ENCODE measurements around the gene OR6B3.
"Not testable (repeated sequence)": the region's sequence is repeated elsewhere in the genome, so short reads cannot be mapped to it uniquely, and the experiment has no call there.

The OR6B3 gene

DNA sequence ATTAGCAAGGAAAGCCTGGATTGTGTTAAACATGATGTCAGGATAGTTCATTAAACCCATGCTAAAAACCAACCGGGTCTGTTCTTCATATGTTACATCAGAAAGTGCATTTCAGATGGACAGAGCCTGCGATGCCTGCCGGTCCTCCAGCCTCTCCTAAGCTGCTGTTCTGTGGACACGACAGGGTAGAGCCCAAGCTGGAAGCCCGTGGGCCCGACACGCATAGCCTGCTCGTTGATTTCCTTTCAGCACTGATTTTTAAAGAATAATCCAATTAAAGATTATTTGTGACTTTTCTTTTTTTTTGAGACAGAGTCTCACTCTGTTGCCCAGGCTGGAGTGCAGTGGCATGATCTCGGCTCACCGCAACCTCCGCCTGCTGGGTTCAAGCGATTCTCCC is 797 bp downstream of the OR6B3 start:
- TF ChIP-seq EZH2 (IDR thresholded peaks at IDR 0.05) (no peak), POLR2AphosphoS5 (IDR thresholded peaks at IDR 0.05; ENCODE audit: borderline replicate concordance, low read depth, low read length) (no peak), FOXP2 (optimal IDR thresholded peaks at IDR 0.05; ENCODE audit: control extremely low read depth, extremely low read length, insufficient read depth) (no peak)
- no peaks in the 10 kb centered on the region for H3K9me3 ChIP-seq (ENCODE audit: low read depth, low read length)
- H3K9ac ChIP-seq (ENCODE audit: insufficient read length) = no peak overlapping the region
- H3K4me3 ChIP-seq = no peak overlapping the region
- DNase-seq (ENCODE audit: low read depth, low spot score) = no peak
- no peak overlapping the region for H3K27ac ChIP-seq
- H3K36me3 ChIP-seq (ENCODE audit: insufficient read depth, low read length) = no peaks in the 10 kb centered on the region

DNA sequence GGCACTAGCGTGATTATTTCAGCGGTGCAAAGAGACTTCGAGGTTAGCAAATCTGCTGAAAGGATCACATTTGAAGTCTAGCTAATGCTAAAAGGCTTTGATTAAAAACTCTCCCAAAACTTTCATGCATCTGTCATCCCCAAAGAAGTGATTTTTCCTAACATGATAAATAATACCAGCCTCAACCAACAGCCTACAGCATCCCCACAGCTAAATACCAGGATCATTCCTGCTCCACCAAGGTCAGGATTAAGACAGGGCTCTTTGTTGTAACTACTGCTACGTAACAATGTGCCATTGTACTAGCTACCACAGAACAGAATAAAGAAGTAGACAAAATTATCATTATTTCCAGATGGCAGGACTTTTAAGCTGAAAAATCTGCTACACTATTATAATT is 1.6 kb downstream of the OR6B3 start:
- H3K9me3 ChIP-seq (ENCODE audit: low read depth, low read length) = no peaks in the 10 kb centered on the region
- no peak overlapping the region for H3K9ac ChIP-seq (ENCODE audit: insufficient read length)
- DNase-seq (ENCODE audit: low read depth, low spot score) = no peak
- no peak overlapping the region for H3K27ac ChIP-seq
- no peak for TF ChIP-seq FOXP2 (optimal IDR thresholded peaks at IDR 0.05; ENCODE audit: control extremely low read depth, extremely low read length, insufficient read depth)
- TF ChIP-seq EZH2 (IDR thresholded peaks at IDR 0.05) = no peak
- TF ChIP-seq POLR2AphosphoS5 (IDR thresholded peaks at IDR 0.05; ENCODE audit: borderline replicate concordance, low read depth, low read length) = no peak
- no peaks in the 10 kb centered on the region for H3K36me3 ChIP-seq (ENCODE audit: insufficient read depth, low read length)
- H3K4me3 ChIP-seq = no peak overlapping the region

DNA sequence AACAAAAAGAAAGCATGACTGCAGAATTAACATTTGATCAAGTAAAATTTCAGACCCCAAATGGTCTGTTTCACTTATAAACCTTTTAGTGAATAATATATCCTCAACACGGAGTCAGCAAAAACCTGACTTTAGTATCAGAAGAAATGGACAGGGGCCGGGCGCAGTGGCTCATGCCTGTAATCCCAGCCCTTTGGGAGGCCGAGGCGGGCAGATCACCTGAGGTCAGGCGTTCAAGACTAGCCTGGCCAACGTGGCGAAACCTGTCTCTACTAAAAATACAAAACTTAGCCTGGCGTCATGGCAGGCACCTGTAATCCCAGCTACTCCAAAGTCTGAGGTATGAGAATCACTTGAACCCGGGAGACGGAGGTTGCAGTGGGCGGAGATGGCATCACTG is 3.0 kb downstream of the OR6B3 start:
- H3K36me3 ChIP-seq (ENCODE audit: insufficient read depth, low read length) = no peaks in the 10 kb centered on the region
- DNase-seq (ENCODE audit: low read depth, low spot score) = no peak
- H3K4me3 ChIP-seq = no peak overlapping the region
- no peak for TF ChIP-seq POLR2AphosphoS5 (IDR thresholded peaks at IDR 0.05; ENCODE audit: borderline replicate concordance, low read depth, low read length)
- no peak for TF ChIP-seq FOXP2 (optimal IDR thresholded peaks at IDR 0.05; ENCODE audit: control extremely low read depth, extremely low read length, insufficient read depth)
- no peak for TF ChIP-seq EZH2 (IDR thresholded peaks at IDR 0.05)
- H3K9me3 ChIP-seq (ENCODE audit: low read depth, low read length) = no peaks in the 10 kb centered on the region
- H3K9ac ChIP-seq (ENCODE audit: insufficient read length) = no peak overlapping the region
- no peak overlapping the region for H3K27ac ChIP-seq

DNA sequence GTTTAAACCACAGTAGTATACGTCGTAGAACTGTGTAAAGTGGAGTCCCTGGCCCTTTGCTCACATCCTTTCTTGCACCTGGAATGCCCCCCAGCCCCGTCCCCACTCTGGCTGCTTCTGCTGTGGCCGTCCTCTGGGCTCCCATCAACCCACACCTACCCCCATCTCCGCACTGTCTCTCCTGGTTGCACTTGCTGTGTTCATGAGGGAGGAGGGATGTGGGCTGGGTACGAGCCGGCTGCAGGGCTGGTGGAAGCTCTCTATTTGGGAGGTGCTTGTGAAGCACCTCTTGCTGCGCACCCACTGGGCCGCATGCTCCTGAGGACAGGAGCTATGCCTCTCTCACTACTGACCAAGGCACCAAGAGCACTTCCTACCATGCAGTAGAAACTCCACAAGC is 5.1 kb downstream of the OR6B3 start:
- Histone ChIP-seq H3K4me3 (no peak overlapping the region), H3K9me3 (ENCODE audit: low read depth, low read length) (no peaks in the 10 kb centered on the region), H3K27ac (no peak overlapping the region), H3K9ac (ENCODE audit: insufficient read length) (no peak overlapping the region), H3K36me3 (ENCODE audit: insufficient read depth, low read length) (no peaks in the 10 kb centered on the region)
- DNase-seq (ENCODE audit: low read depth, low spot score) = no peak
- TF ChIP-seq POLR2AphosphoS5 (IDR thresholded peaks at IDR 0.05; ENCODE audit: borderline replicate concordance, low read depth, low read length) = no peak
- TF ChIP-seq EZH2 (IDR thresholded peaks at IDR 0.05) = no peak

DNA sequence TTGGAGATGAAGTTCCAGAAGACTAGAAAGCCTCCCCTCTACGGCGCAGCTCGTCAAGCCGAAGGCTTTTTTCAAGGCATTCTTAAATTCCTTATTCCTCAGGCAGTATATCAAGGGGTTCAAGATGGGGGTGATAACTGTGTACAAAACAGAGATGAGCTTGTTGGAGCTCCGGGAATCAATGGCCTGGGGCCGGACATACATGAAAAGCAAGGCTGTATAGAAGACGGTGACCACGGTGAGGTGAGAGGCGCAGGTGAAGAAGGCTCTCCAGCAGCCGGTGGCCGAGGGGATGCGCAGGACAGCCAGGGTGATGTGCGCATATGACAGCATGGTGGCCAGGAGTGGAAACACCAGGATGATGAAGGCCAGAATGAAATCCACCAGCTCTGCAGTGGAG is 8.2 kb downstream of the OR6B3 start:
- DNase-seq (ENCODE audit: low read depth, low spot score) = no peak
- H3K9me3 ChIP-seq (ENCODE audit: low read depth, low read length) = no peaks in the 10 kb centered on the region
- H3K9ac ChIP-seq (ENCODE audit: insufficient read length) = no peak overlapping the region
- no peak overlapping the region for H3K27ac ChIP-seq
- no peak overlapping the region for H3K4me3 ChIP-seq
- H3K36me3 ChIP-seq (ENCODE audit: insufficient read depth, low read length) = no peaks in the 10 kb centered on the region
- TF ChIP-seq FOXP2 (optimal IDR thresholded peaks at IDR 0.05; ENCODE audit: control extremely low read depth, extremely low read length, insufficient read depth) = no peak
- no peak for TF ChIP-seq EZH2 (IDR thresholded peaks at IDR 0.05)
- TF ChIP-seq POLR2AphosphoS5 (IDR thresholded peaks at IDR 0.05; ENCODE audit: borderline replicate concordance, low read depth, low read length) = no peak

DNA sequence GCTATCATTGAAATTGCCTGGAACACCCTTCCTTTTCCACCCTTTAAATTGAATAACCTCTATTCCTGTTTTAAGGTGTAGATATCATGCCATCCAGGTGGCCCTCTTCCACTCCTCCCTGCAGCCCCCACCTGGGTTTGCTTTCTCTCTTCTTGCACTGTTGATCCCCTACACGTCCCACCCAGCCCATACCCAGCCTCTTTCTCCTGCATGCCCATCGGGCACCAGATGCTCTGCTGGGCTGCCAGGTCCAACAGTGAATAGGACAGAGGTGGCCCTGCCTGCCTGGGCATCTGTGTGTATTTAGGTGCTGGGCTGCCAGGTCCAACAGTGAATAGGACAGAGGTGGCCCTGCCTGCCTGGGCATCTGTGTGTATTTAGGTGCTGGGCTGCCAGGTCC is 9.2 kb downstream of the OR6B3 start:
- not testable (repeated sequence) for H3K36me3 ChIP-seq (ENCODE audit: insufficient read depth, low read length); H3K27ac ChIP-seq; H3K9me3 ChIP-seq (ENCODE audit: low read depth, low read length); DNase-seq (ENCODE audit: low read depth, low spot score); H3K4me3 ChIP-seq; H3K9ac ChIP-seq (ENCODE audit: insufficient read length)

GRCh38 chr2:240043279-240043989 is 9.9 kb downstream of the OR6B3 start:
- DNase-seq (ENCODE audit: low read depth, low spot score) = no peak
- no peak for TF ChIP-seq EZH2 (IDR thresholded peaks at IDR 0.05)
- no peak for TF ChIP-seq POLR2AphosphoS5 (IDR thresholded peaks at IDR 0.05; ENCODE audit: borderline replicate concordance, low read depth, low read length)
- no peak for TF ChIP-seq FOXP2 (optimal IDR thresholded peaks at IDR 0.05; ENCODE audit: control extremely low read depth, extremely low read length, insufficient read depth)
- Histone ChIP-seq H3K36me3 (ENCODE audit: insufficient read depth, low read length) (no peaks in the 10 kb centered on the region), H3K9ac (ENCODE audit: insufficient read length) (no peak overlapping the region), H3K4me3 (no peak overlapping the region), H3K9me3 (ENCODE audit: low read depth, low read length) (no peaks in the 10 kb centered on the region), H3K27ac (no peak overlapping the region)

GRCh38 chr2:240042740-240043139 is 10.6 kb downstream of the OR6B3 start:
- no peak overlapping the region for H3K4me3 ChIP-seq
- no peak overlapping the region for H3K9ac ChIP-seq (ENCODE audit: insufficient read length)
- no peak for DNase-seq (ENCODE audit: low read depth, low spot score)
- no peaks in the 10 kb centered on the region for H3K36me3 ChIP-seq (ENCODE audit: insufficient read depth, low read length)
- H3K27ac ChIP-seq = no peak overlapping the region
- no peaks in the 10 kb centered on the region for H3K9me3 ChIP-seq (ENCODE audit: low read depth, low read length)
- TF ChIP-seq POLR2AphosphoS5 (IDR thresholded peaks at IDR 0.05; ENCODE audit: borderline replicate concordance, low read depth, low read length) (no peak), EZH2 (IDR thresholded peaks at IDR 0.05) (no peak), FOXP2 (optimal IDR thresholded peaks at IDR 0.05; ENCODE audit: control extremely low read depth, extremely low read length, insufficient read depth) (no peak)

GRCh38 chr2:240041363-240041762 is 12.0 kb downstream of the OR6B3 start:
- Histone ChIP-seq H3K4me3 (no peak overlapping the region), H3K9ac (ENCODE audit: insufficient read length) (no peak overlapping the region), H3K36me3 (ENCODE audit: insufficient read depth, low read length) (no peaks in the 10 kb centered on the region), H3K27ac (no peak overlapping the region), H3K9me3 (ENCODE audit: low read depth, low read length) (no peaks in the 10 kb centered on the region)
- DNase-seq (ENCODE audit: low read depth, low spot score) = no peak
- TF ChIP-seq POLR2AphosphoS5 (IDR thresholded peaks at IDR 0.05; ENCODE audit: borderline replicate concordance, low read depth, low read length) = no peak
- TF ChIP-seq FOXP2 (optimal IDR thresholded peaks at IDR 0.05; ENCODE audit: control extremely low read depth, extremely low read length, insufficient read depth) = no peak
- TF ChIP-seq EZH2 (IDR thresholded peaks at IDR 0.05) = no peak

Measured in SK-N-MC (cell line).